Measurements from ENCODE around the gene LMX1B. TPM values are rescaled to one million over a fixed set of nuclear protein-coding genes. Genes with fewer than 3 reads are reported as not detected.

The LMX1B gene
- total RNA-seq, 1 experiment from 2014 or later = 12.4 TPM

GRCh38 chr9:126745574-126746411 lies 132.1 kb downstream of the LMX1B start:
- no peak for DNase-seq (ENCODE audit: low spot score)
- no peaks in the 10 kb centered on the region for H3K9me3 Mint-ChIP-seq
- H3K4me3 Mint-ChIP-seq = no peak overlapping the region
- peaks cover 17% of the 10 kb centered on the region for H3K27me3 Mint-ChIP-seq (ENCODE audit: low read depth)
- ATAC-seq = no peak
- no peak overlapping the region for H3K27ac Mint-ChIP-seq
- ChIA-PET CTCF (interaction anchor here (0.7 to 1.7 kb wide), 3 partner anchors 40 to 715 kb away, joined by 3 to 9 read pairs (median 3); no protein-coding TSS in a partner anchor), POLR2A (no interaction called here)
- TF ChIP-seq JUN (CRISPR knock-in tag; IDR thresholded peaks at IDR 0.05) (no peak), PRRX2 (CRISPR knock-in tag; IDR thresholded peaks at IDR 0.05) (no peak), HMGXB4 (CRISPR knock-in tag; IDR thresholded peaks at IDR 0.05) (no peak), ZNF121 (CRISPR knock-in tag; IDR thresholded peaks at IDR 0.05) (no peak), ERG (CRISPR knock-in tag; IDR thresholded peaks at IDR 0.05) (no peak), OVOL2 (CRISPR knock-in tag; IDR thresholded peaks at IDR 0.05; ENCODE audit: borderline replicate concordance) (no peak), PRDM15 (CRISPR knock-in tag; IDR thresholded peaks at IDR 0.05) (no peak)
- H3K36me3 Mint-ChIP-seq = no peaks in the 10 kb centered on the region
- H3K4me1 Mint-ChIP-seq = peaks cover 7% of the 10 kb centered on the region; the same call in 1 of the 2 replicates

Other genes with a start within 250 kb of the LMX1B start
- gene ZBTB43, start 191.1 kb downstream of the LMX1B start, total RNA-seq (2021) = 13.6 to 23.8 TPM (median 14.7 TPM) in 3 replicates
- gene ZBTB34, start 246.7 kb downstream of the LMX1B start, total RNA-seq (2021) = 15.9 to 18.4 TPM (median 16.9 TPM) in 3 replicates

Data from WTC11 (cell line).